Measurements from ENCODE around the gene TRMO.

Gene TRMO

DNA sequence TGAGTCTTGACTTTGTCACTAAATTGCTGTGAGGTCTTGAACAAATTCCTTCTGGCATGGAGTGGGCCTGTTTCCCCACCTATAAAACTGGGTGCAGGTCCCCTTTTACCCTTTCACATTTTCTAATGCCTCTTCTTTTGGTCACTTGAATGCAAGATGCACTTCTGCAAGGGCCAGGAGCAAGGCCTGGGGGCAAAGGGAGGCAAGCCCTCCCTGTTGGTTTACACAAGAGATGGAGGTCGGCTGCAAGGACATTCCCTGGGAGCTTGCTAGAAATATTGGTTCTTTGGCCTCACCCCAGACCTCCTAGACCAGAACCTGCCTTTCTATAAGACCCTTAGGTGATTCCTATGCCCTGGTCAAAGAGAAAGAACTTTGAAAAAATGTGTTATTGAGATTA, 63.5 kb downstream of the TRMO start:
- no peak for DNase-seq

- no peak for DNase-seq
These were observed 63.9 kb downstream of the TRMO start for GRCh38 chr9:97858393-97858713.

DNA sequence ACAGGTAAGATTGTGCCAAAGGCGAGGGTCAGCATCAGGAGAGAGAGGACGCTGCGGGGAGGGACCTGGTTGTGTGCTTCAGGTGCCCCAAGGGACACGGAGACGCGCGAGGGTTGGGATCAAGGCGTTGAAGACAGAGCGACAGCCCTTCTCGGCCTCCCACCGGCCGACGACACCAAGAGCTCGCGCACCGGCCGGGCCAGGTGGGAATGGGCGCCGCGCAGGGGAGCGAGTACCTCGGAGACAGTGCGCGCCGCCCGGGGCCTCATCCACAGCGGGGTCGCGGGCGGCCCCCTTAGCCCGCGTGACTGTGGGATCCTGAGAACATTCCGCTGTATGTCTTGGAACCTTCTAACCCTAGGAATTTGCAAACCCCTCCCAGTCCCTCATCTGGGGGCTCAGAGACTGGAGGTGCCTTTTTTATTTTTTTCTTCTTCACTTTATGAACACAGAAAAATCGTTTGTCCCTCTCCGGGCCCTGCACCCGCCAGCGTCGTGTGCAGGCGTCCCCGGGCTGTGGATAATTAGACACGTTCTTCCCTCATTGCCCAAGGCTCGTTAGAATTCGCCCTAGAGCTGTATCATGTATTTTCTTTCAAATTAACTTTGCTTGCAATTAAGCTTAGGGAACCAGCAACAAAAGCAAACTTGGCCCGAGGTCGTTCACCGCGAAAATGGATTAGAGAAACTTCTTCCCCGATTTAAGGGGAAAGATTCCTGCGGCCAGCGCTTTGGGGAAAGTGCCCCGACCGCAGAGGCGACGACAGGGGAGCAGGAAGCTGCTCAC, 64.5 kb downstream of the TRMO start:
- DNase-seq: no peak

- DNase-seq: no peak
These were observed 65.3 kb downstream of the TRMO start for GRCh38 chr9:97856857-97857605.

- DNase-seq: no peak
These were observed 66.4 kb downstream of the TRMO start for GRCh38 chr9:97855899-97856298.

- DNase-seq: no peak
These were observed 66.8 kb downstream of the TRMO start for GRCh38 chr9:97855486-97855875.

DNA sequence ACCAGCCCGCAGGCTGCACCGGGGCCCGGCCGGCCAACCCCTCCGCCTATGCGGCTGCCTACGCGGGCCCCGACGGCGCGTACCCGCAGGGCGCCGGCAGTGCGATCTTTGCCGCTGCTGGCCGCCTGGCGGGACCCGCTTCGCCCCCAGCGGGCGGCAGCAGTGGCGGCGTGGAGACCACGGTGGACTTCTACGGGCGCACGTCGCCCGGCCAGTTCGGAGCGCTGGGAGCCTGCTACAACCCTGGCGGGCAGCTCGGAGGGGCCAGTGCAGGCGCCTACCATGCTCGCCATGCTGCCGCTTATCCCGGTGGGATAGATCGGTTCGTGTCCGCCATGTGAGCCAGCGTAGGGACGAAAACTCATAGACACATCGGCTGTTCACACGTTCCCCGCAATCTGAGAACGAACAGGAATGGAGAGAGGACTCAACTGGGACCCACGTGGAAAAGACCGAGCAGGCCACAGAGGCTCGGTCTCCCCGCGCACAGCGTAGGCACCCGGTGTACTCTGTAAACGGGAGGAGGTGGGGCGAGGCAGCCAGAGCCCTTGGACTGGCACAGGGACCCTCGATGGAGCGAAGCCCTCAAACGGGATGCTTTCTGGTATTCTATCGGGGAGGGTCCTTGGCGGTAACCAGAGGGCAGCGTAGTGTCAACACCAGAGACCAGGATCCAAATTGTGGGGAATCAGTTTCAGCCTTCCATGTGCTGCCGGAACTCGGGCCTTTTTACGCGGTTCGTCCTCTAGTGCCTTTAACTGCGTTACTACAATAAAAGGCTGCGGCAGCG, 67.4 kb downstream of the TRMO start:
- DNase-seq: no peak
